GM18526 (cell line): ENCODE data around the gene PLCL2.

Source experiments
- POLR2A ChIP-seq: IDR thresholded peaks from 3 replicates; pipeline ENCODE4 v1.6.1; 2011; ENCODE audit not compliant: insufficient read length; ENCODE audit errors: extremely low read depth

PLCL2 gene

GRCh38 chr3:17132286-17133115, 247.7 kb downstream of the PLCL2 start:
- TF ChIP-seq POLR2A, result no peak

- no peak for TF ChIP-seq POLR2A
Observed at GRCh38 chr3:17133632-17134545, 249.1 kb downstream of the PLCL2 start.

GRCh38 chr3:17135696-17136095, 250.9 kb downstream of the PLCL2 start:
- TF ChIP-seq POLR2A, result no peak

GRCh38 chr3:17136136-17136721, 251.5 kb downstream of the PLCL2 start:
- TF ChIP-seq POLR2A, result no peak

DNA sequence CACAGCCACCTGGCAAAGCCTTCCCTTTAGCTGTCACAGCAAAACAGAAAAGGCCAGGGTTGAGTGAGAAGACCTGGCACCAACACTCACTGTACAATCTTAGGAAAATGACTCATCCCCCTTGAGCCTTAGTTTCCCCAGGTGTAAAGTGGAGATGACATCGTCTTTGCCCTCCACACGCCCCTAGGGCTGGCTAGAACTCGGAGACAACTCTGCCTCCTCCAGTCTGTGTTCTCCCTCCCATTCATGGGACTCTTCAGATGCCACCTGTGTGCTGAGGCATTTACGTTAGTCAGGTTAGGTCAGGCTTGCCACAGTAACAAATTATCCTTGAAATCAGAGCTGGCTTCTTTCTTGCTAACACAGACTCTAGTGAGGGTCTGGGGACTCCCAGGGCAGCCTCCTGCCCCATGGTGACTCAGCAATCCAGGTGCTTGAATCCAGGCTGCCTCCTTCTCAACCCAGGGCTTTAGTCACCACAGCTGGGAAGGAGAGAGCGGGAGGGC, 252.6 kb downstream of the PLCL2 start:
- no peak for TF ChIP-seq POLR2A

GRCh38 chr3:17138246-17139039, 253.7 kb downstream of the PLCL2 start:
- no peak for TF ChIP-seq POLR2A
